HepG2 (cell line): ENCODE measurements around the gene ARRDC3. TPM values are rescaled to one million over a fixed set of nuclear protein-coding genes. Genes with fewer than 3 reads are reported as not detected.

Experiments
- ATAC-seq: fragments of 200-7000 bp; cut with Tn5 transposase; 3 replicates; pipeline ENCODE4 v1.9.1; 2020; ENCODE audit warnings: mild to moderate bottlenecking, moderate library complexity
- BruUV-seq: library from RNA; stranded (reverse); fragments of 400-500 nt; replicated peaks from 2 replicates; lab custom pipeline; 2021; lab: Mats Ljungman, UMichigan
- CTCF ChIA-PET: fragments of 300-600 bp; formaldehyde crosslinking; extraction: SDS; loops from one replicate; lab custom pipeline; 2021; ENCODE audit warnings: low total read pairs, inconsistent platforms, low intra/inter-chr PET ratio; lab: Yijun Ruan, JAX
- POLR2A ChIA-PET: fragments of 350-600 bp; sonication (Branson Sonifier 250); formaldehyde crosslinking; loops from one replicate; lab custom pipeline; 2020; ENCODE audit warnings: antibody characterized with exemption, inconsistent platforms; lab: Yijun Ruan, JAX
- DNase-seq: peaks from one replicate; pipeline ENCODE4 v3.0.0-alpha.2; 2015; ENCODE audit warnings: low spot score
- FAIRE-seq: peaks from 3 replicates; lab custom pipeline; 2011; peaks lifted over from hg19 to GRCh38; lab: Jason Lieb, UNC
- H2AFZ ChIP-seq: one replicate; pipeline ENCODE4 v1.6.1; 2011; ENCODE audit warnings: low read length, inconsistent platforms
- H3K27ac ChIP-seq: fragments of 300-600 bp; 3 replicates; pipeline ENCODE4 v1.8.0; 2011; ENCODE audit warnings: mixed run types, mild to moderate bottlenecking, mixed read lengths, low read length, inconsistent platforms; ENCODE audit not compliant: insufficient read depth; ENCODE audit errors: extremely low read length
- H3K27me3 ChIP-seq, 2 experiments: fragments of 200-600 bp in 1 of 2; 2 replicates in 1 of 2; 3 replicates in 1 of 2; pipeline versions ENCODE4 v1.6.0 to v1.8.0; 2011; ENCODE audit warnings: low read length in 2 of 2, mild to moderate bottlenecking in 2 of 2, moderate library complexity in 2 of 2, inconsistent platforms in 1 of 2; ENCODE audit not compliant: insufficient read depth in 2 of 2, control insufficient read depth in 1 of 2
- H3K36me3 ChIP-seq, 2 experiments: fragments of 200-600 bp in 1 of 2; replicated peaks in 1 of 2; 2 replicates in 1 of 2; 3 replicates in 1 of 2; pipeline versions ENCODE4 v1.5.1 to v1.8.0; 2011; ENCODE audit warnings: low read length in 2 of 2, inconsistent platforms in 1 of 2; ENCODE audit not compliant: insufficient read depth in 2 of 2, control insufficient read depth in 1 of 2
- H3K4me1 ChIP-seq: 2 replicates; pipeline ENCODE4 v1.5.1; 2012; ENCODE audit warnings: low read length, inconsistent platforms; ENCODE audit not compliant: insufficient read depth
- H3K4me2 ChIP-seq: 2 replicates; pipeline ENCODE4 v1.6.0; 2011; ENCODE audit warnings: low read depth, low read length, inconsistent platforms
- H3K4me3 ChIP-seq, 3 experiments: fragments of 200-600 bp in 1 of 3; sonication (generic), shearing (Covaris generic) in 1 of 3; replicated peaks in 1 of 3; 2 replicates each; pipeline ENCODE4 v1.5.1; 2011 to 2016; ENCODE audit warnings: low read length in 3 of 3, inconsistent platforms in 2 of 3, low read depth in 2 of 3, mild to moderate bottlenecking in 2 of 3, control low read depth in 1 of 3, mixed read lengths in 1 of 3; ENCODE audit not compliant: insufficient read depth in 1 of 3
- H3K79me2 ChIP-seq: one replicate; pipeline ENCODE4 v1.6.1; 2011; ENCODE audit warnings: low read length, inconsistent platforms; ENCODE audit not compliant: insufficient read depth
- H3K9ac ChIP-seq: 2 replicates; pipeline ENCODE4 v1.6.0; 2011; ENCODE audit warnings: mild to moderate bottlenecking, low read depth, low read length, inconsistent platforms; ENCODE audit not compliant: insufficient read depth
- H3K9me3 ChIP-seq: 2 replicates; pipeline ENCODE4 v1.5.1; 2012; ENCODE audit warnings: mild to moderate bottlenecking, low read length
- H4K20me1 ChIP-seq: 2 replicates; pipeline ENCODE4 v1.6.0; 2011; ENCODE audit warnings: inconsistent platforms, mild to moderate bottlenecking, low read length, moderate library complexity; ENCODE audit not compliant: insufficient read depth
- HMG20B ChIP-seq: conservative IDR thresholded peaks from 2 replicates; pipeline ENCODE4 v1.6.1; 2016; ENCODE audit warnings: missing genetic modification reagents, missing compliant biosample characterization
- KAT8 ChIP-seq: IDR thresholded peaks from 2 replicates; pipeline ENCODE4 v1.6.1; 2016; ENCODE audit warnings: missing genetic modification reagents, missing compliant biosample characterization
- POGK ChIP-seq: sonication (generic); formaldehyde crosslinking; conservative IDR thresholded peaks from 2 replicates; pipeline ENCODE4 v1.8.0; 2022; ENCODE audit warnings: mild to moderate bottlenecking, moderate library complexity, missing genetic modification reagents
- ZBTB43 ChIP-seq: sonication (generic); formaldehyde crosslinking; conservative IDR thresholded peaks from 2 replicates; pipeline ENCODE4 v1.4.0; 2020; ENCODE audit warnings: missing genetic modification reagents
- ZNF777 ChIP-seq: sonication (generic); formaldehyde crosslinking; IDR thresholded peaks from 2 replicates; pipeline ENCODE4 v1.4.0; 2020; ENCODE audit warnings: missing genetic modification reagents
- ZNF878 ChIP-seq: sonication (generic); formaldehyde crosslinking; IDR thresholded peaks from 2 replicates; pipeline ENCODE4 v1.8.1; 2023; ENCODE audit warnings: mild to moderate bottlenecking, missing genetic modification reagents, moderate library complexity
- WGBS: methylation state at CpG from one replicate; pipeline ENCODE4 v1.1.6; 2017; ENCODE audit warnings: low lambda C conversion rate; 5-methylcytosine and 5-hydroxymethylcytosine counted together
- in situ Hi-C: cut with HindIII; loops from 2 replicates; pipeline ENCODE4 v1.10.0; 2017; ENCODE audit warnings: low pct_unique_long_range_greater_than_20kb; ENCODE audit not compliant: extremely low pct_ligation_motif_present
- intact Hi-C: fragments of 100-400 bp; cut with micrococcal nuclease; formaldehyde crosslinking; loops from one replicate; pipeline ENCODE4 v1.10.0; 2022; ENCODE audit not compliant: unreplicated experiment
- polyA plus RNA-seq, 8 experiments: library from polyadenylated mRNA; depleted of rRNA in 3 of 8; stranded (reverse) in 7 of 8; unstranded in 1 of 8; fragments of >200 nt; fragmentation: Illumina TruSeq in 4 of 8; extraction: Trizol in 4 of 8; gene quantifications; 2 replicates each; pipeline versions ENCODE4 v1.2.1 to v1.2.3, GENCODE V29; 2011 to 2016; ENCODE audit warnings: low read depth in 4 of 8, missing spikeins in 1 of 8, mixed read lengths in 1 of 8; ENCODE audit not compliant: insufficient read depth in 1 of 8
- total RNA-seq, 5 experiments: library from RNA; depleted of rRNA; stranded (reverse); fragments of >200 nt; fragmentation: Illumina TruSeq; extraction: Trizol; gene quantifications; 2 replicates each; pipeline ENCODE4 v1.2.3, GENCODE V29; 2016; ENCODE audit warnings: low read depth in 1 of 5

ARRDC3 gene
- total and polyA plus RNA-seq, 2 of the 13 experiments (the other 11 are each of a cell fraction or from before 2014, with no cell fraction given) = 3.4 to 24.4 TPM

- TF ChIP-seq ZNF777 (CRISPR knock-in tag) (peak; percentile 28; the same call in 1 of the 2 replicates), POGK (peak; percentile 44; the same call in 1 of the 2 replicates), HMG20B (CRISPR knock-in tag) (0 out of 2 replicates have a peak, but pooled peaks have one; percentile 36)
These were observed 3.1 kb downstream of the ARRDC3 start (continued) for GRCh38 chr5:91379914-91380490.

- FAIRE-seq (no peak), ATAC-seq (no peak), DNase-seq (no peak)
- intact Hi-C loops (no loop called here), in situ Hi-C loops (no loop called here)
- 6% methylated on average over 12 of the region's 12 CpGs for WGBS
- ChIA-PET CTCF (no interaction called here), POLR2A (interaction anchor here (1.7 kb wide), 1 partner anchor 12 kb away, joined by 5 read pairs; no protein-coding TSS in a partner anchor)
- Histone ChIP-seq H2AFZ (peak overlapping the region; percentile 82), H3K4me2 (peak overlapping the region; percentile 75), H3K9ac (peak overlapping the region; percentile 90), H3K36me3 (peaks cover 5 to 15% of the 10 kb centered on the region in 2 experiments; a peak in 4 of 5 replicates), H3K4me3 (peak overlapping the region; percentile 79 to 88 (median 84)), H3K27ac (peak overlapping the region; percentile 98), H3K27me3 (no peaks in the 10 kb centered on the region; a peak in 1 of 5 replicates), H3K9me3 (no peaks in the 10 kb centered on the region), H3K4me1 (peaks cover 5% of the 10 kb centered on the region; the same call in 1 of the 2 replicates), H4K20me1 (peaks cover 12% of the 10 kb centered on the region; the same call in 1 of the 2 replicates), H3K79me2 (peaks cover 48% of the 10 kb centered on the region)
- BruUV-seq = TSS peak; percentile 40
- 0 out of 2 replicates have a peak, but pooled peaks have one; percentile 11 for TF ChIP-seq ZBTB43 (CRISPR knock-in tag)
- TF ChIP-seq ZNF878 (CRISPR knock-in tag) = 0 out of 2 replicates have a peak, but pooled peaks have one; percentile 40
- TF ChIP-seq KAT8 (CRISPR knock-in tag) = no peak; the same call in 1 of the 2 replicates
These were observed 3.7 kb downstream of the ARRDC3 start for GRCh38 chr5:91379246-91379913.
